HCT116 (cell line): Measurements from ENCODE around the gene NDC1. TPM values are rescaled to one million over a fixed set of nuclear protein-coding genes. Genes with fewer than 3 reads are reported as not detected.

Experiments used
- ATAC-seq: fragments of 200-7000 bp; cut with Tn5 transposase; 2 replicates; pipeline ENCODE4 v1.9.1; 2020; ENCODE audit warnings: mild to moderate bottlenecking, moderate library complexity
- BruUV-seq: library from RNA; stranded (reverse); fragments of 400-500 nt; replicated peaks from 2 replicates; lab custom pipeline; 2021; lab: Mats Ljungman, UMichigan
- CTCF ChIA-PET: fragments of 300-600 bp; sonication (Branson Sonifier 250); formaldehyde crosslinking; loops from one replicate; lab custom pipeline; 2021; ENCODE audit warnings: antibody characterized with exemption; lab: Charles Lee
- POLR2A ChIA-PET: fragments of 300-600, 350-600 bp; sonication (Branson Sonifier 250); formaldehyde crosslinking; loops from one replicate; lab custom pipeline; 2021; ENCODE audit warnings: antibody characterized with exemption; lab: Charles Lee
- RAD21 ChIA-PET, 2 experiments: fragments of 300-600 bp; sonication (Branson Sonifier 250); formaldehyde crosslinking; loops; one replicate each; lab custom pipeline; 2023; ENCODE audit warnings: low total read pairs in 2 of 2; ENCODE audit not compliant: uncharacterized antibody in 2 of 2, unreplicated experiment in 2 of 2, low non-redundant PET in 1 of 2; lab: Charles Lee
- DNase-seq: peaks from one replicate; pipeline ENCODE4 v3.0.0-alpha.2; 2010; ENCODE audit warnings: low read depth, low spot score
- H2AFZ ChIP-seq: fragments of 200-600 bp; shearing (Covaris generic), sonication (generic); 2 replicates; pipeline ENCODE4 v1.6.1; 2017; ENCODE audit warnings: low read depth, mixed run types, mixed read lengths, antibody characterized with exemption, low read length; ENCODE audit not compliant: poor library complexity, severe bottlenecking
- H3K27ac ChIP-seq: 2 replicates; pipeline ENCODE4 v1.5.1; 2012; ENCODE audit warnings: low read depth, low read length
- H3K27me3 ChIP-seq: fragments of 200-600 bp; sonication (generic); 2 replicates; pipeline ENCODE4 v1.6.1; 2016; ENCODE audit warnings: mixed run types, low read length, mixed read lengths; ENCODE audit not compliant: insufficient read depth
- H3K36me3 ChIP-seq, 2 experiments: fragments of 200-500 bp in 1 of 2; fragments of 200-600 bp in 1 of 2; sonication (Bioruptor generic) in 1 of 2; sonication (generic) in 1 of 2; 2 replicates each; pipeline versions ENCODE4 v1.5.1 to v1.6.1; 2014 to 2016; ENCODE audit warnings: low read length in 2 of 2, inconsistent platforms in 1 of 2, mixed read lengths in 1 of 2, mixed run types in 1 of 2; ENCODE audit not compliant: insufficient read depth in 2 of 2, control insufficient read depth in 1 of 2
- H3K4me1 ChIP-seq, 2 experiments: fragments of 200-600 bp in 1 of 2; sonication (generic) in 1 of 2; 2 replicates each; pipeline versions ENCODE4 v1.5.1 to v1.6.1; 2012 to 2017; ENCODE audit warnings: low read length in 2 of 2, inconsistent platforms in 1 of 2, mild to moderate bottlenecking in 1 of 2, mixed read lengths in 1 of 2, mixed run types in 1 of 2, moderate library complexity in 1 of 2; ENCODE audit not compliant: insufficient read depth in 2 of 2, control insufficient read depth in 1 of 2
- H3K4me2 ChIP-seq: fragments of 200-600 bp; sonication (generic); 2 replicates; pipeline ENCODE4 v1.6.1; 2017; ENCODE audit warnings: mixed run types, low read length, mixed read lengths
- H3K4me3 ChIP-seq, 2 experiments: fragments of 200-600 bp in 1 of 2; sonication (generic) in 1 of 2; replicated peaks in 1 of 2; 2 replicates each; pipeline ENCODE4 v1.5.1; 2011 to 2016; ENCODE audit warnings: low read length in 2 of 2, control low read depth in 1 of 2, low read depth in 1 of 2, mild to moderate bottlenecking in 1 of 2, mixed read lengths in 1 of 2, mixed run types in 1 of 2
- H3K79me2 ChIP-seq: fragments of 200-600 bp; sonication (generic); 2 replicates; pipeline ENCODE4 v1.6.1; 2017; ENCODE audit warnings: mild to moderate bottlenecking, mixed run types, low read length, moderate library complexity, mixed read lengths; ENCODE audit not compliant: insufficient read depth
- H3K9ac ChIP-seq: fragments of 200-600 bp; sonication (generic); 2 replicates; pipeline ENCODE4 v1.6.1; 2016; ENCODE audit warnings: low read length, mixed read lengths
- H3K9me2 ChIP-seq: fragments of 200-600 bp; sonication (generic), shearing (Covaris generic); 2 replicates; pipeline ENCODE4 v1.6.1; 2017; ENCODE audit warnings: mixed run types, mild to moderate bottlenecking, moderate library complexity; ENCODE audit not compliant: insufficient read depth
- H3K9me3 ChIP-seq, 2 experiments: fragments of 200-500 bp in 1 of 2; fragments of 200-600 bp in 1 of 2; sonication (Bioruptor generic) in 1 of 2; sonication (generic) in 1 of 2; 2 replicates each; pipeline ENCODE4 v1.6.1; 2014 to 2017; ENCODE audit warnings: low read length in 2 of 2, mixed read lengths in 2 of 2, inconsistent platforms in 1 of 2, low read depth in 1 of 2, mild to moderate bottlenecking in 1 of 2, mixed run types in 1 of 2, moderate library complexity in 1 of 2; ENCODE audit not compliant: control insufficient read depth in 1 of 2, insufficient read depth in 1 of 2
- H4K20me1 ChIP-seq: fragments of 200-600 bp; sonication (generic), shearing (Covaris generic); 2 replicates; pipeline ENCODE4 v1.6.1; 2017; ENCODE audit warnings: mixed run types, mild to moderate bottlenecking, moderate library complexity; ENCODE audit not compliant: insufficient read depth
- CBX3 ChIP-seq: IDR thresholded peaks from 2 replicates; pipeline ENCODE4 v1.6.1; 2012; ENCODE audit warnings: low read depth
- CEBPB ChIP-seq: IDR thresholded peaks from 2 replicates; pipeline ENCODE4 v1.6.1; 2012; ENCODE audit warnings: low read depth
- CTCF ChIP-seq, 3 experiments: fragments of 200-600 bp in 1 of 3; sonication (generic) in 1 of 3; IDR thresholded peaks in 2 of 3; conservative IDR thresholded peaks in 1 of 3; 2 replicates each; pipeline ENCODE4 v1.5.1; 2012 to 2017; ENCODE audit warnings: low read depth in 2 of 3, low read length in 2 of 3, antibody characterized with exemption in 1 of 3, borderline replicate concordance in 1 of 3, control low read depth in 1 of 3, mild to moderate bottlenecking in 1 of 3, mixed read lengths in 1 of 3, mixed run types in 1 of 3, moderate library complexity in 1 of 3; ENCODE audit not compliant: insufficient read depth in 1 of 3
- EZH2 ChIP-seq: fragments of 200-600 bp; sonication (generic); IDR thresholded peaks from 2 replicates; pipeline ENCODE4 v1.6.1; 2017; ENCODE audit warnings: antibody characterized with exemption, mixed run types
- EZH2phosphoT487 ChIP-seq: fragments of 200-600 bp; IDR thresholded peaks from 2 replicates; pipeline ENCODE4 v1.6.1; 2018; ENCODE audit warnings: antibody characterized with exemption, borderline replicate concordance
- POLR2AphosphoS5 ChIP-seq: IDR thresholded peaks from 2 replicates; pipeline ENCODE4 v1.6.1; 2011; ENCODE audit warnings: mild to moderate bottlenecking, low read depth, low read length, moderate library complexity
- RAD21 ChIP-seq: IDR thresholded peaks from 2 replicates; pipeline ENCODE4 v1.6.1; 2012; ENCODE audit warnings: low read depth, mild to moderate bottlenecking
- SIN3A ChIP-seq: IDR thresholded peaks from 2 replicates; pipeline ENCODE4 v1.6.1; 2012; ENCODE audit warnings: low read depth
- SRF ChIP-seq: IDR thresholded peaks from 2 replicates; pipeline ENCODE4 v1.6.1; 2012; ENCODE audit warnings: low read depth
- YY1 ChIP-seq: IDR thresholded peaks from 2 replicates; pipeline ENCODE4 v1.6.1; 2011; ENCODE audit warnings: low read length, low read depth, moderate library complexity, mild to moderate bottlenecking; ENCODE audit not compliant: insufficient replicate concordance; ENCODE audit errors: extremely low read depth
- ZBTB33 ChIP-seq: IDR thresholded peaks from 2 replicates; pipeline ENCODE4 v1.6.1; 2011; ENCODE audit warnings: mild to moderate bottlenecking, low read length, moderate library complexity; ENCODE audit not compliant: insufficient replicate concordance; ENCODE audit errors: extremely low read depth
- ZNF274 ChIP-seq: fragments of 200-500 bp; sonication (Bioruptor generic); IDR thresholded peaks from 2 replicates; pipeline ENCODE4 v1.6.1; 2014; ENCODE audit warnings: mild to moderate bottlenecking, low read depth, low read length, inconsistent platforms
- intact Hi-C: fragments of 100-400 bp; cut with micrococcal nuclease; formaldehyde crosslinking; loops from 2 replicates; pipeline ENCODE4 v1.10.0; 2022
- total RNA-seq: library from RNA; stranded (reverse); gene quantifications from one replicate; pipeline ENCODE4 v1.2.1, GENCODE V29; 2021; ENCODE audit not compliant: unreplicated experiment

Gene NDC1
- total RNA-seq, 1 experiment from 2014 or later = 54.7 TPM

- no peak for ATAC-seq
- Histone ChIP-seq H3K9me3 (no peaks in the 10 kb centered on the region), H3K4me2 (no peak overlapping the region), H3K79me2 (no peaks in the 10 kb centered on the region), H2AFZ (no peak overlapping the region), H3K4me3 (no peak overlapping the region), H3K27me3 (no peaks in the 10 kb centered on the region), H3K27ac (no peak overlapping the region), H4K20me1 (no peaks in the 10 kb centered on the region), H3K36me3 (peaks cover 6% of the 10 kb centered on the region in 2 experiments; a peak in 1 of 4 replicates), H3K4me1 (no peaks in the 10 kb centered on the region), H3K9ac (no peak overlapping the region), H3K9me2 (no peaks in the 10 kb centered on the region)
- no TSS peak for BruUV-seq
- ChIA-PET RAD21 (no interaction called here), POLR2A (no interaction called here), CTCF (interaction anchor here (5.6 kb wide), 1 partner anchor 97 kb away, joined by 63 read pairs; no protein-coding TSS in a partner anchor)
- intact Hi-C loops = loop anchor here (5.0 kb wide), 1 partner anchor 545 kb away; the partner anchor contains the start of gene SSBP3
- TF ChIP-seq SRF = no peak
- no peak for DNase-seq
Measured at GRCh38 chr1:53862507-53862906, 24.4 kb upstream of the NDC1 start.

- TF ChIP-seq CEBPB (no peak), ZBTB33 (no peak), SRF (no peak), EZH2 (no peak), YY1 (no peak), SIN3A (no peak), POLR2AphosphoS5 (no peak), ZNF274 (no peak), RAD21 (peak; percentile 93), CBX3 (no peak), CTCF (IDR thresholded peaks at IDR 0.05 in 2 of 3, conservative IDR thresholded peaks at IDR 0.05 in 1 of 3; ENCODE audit: borderline replicate concordance in 1 of 3, insufficient read depth in 1 of 3, low read depth in 2 of 3, low read length in 2 of 3) (peak; percentile 75 to 91 (median 84)), EZH2phosphoT487 (no peak)
- Histone ChIP-seq H3K4me3 (no peak overlapping the region), H3K4me2 (no peak overlapping the region), H2AFZ (no peak overlapping the region), H3K79me2 (no peaks in the 10 kb centered on the region), H3K9me2 (no peaks in the 10 kb centered on the region), H3K9me3 (no peaks in the 10 kb centered on the region), H3K36me3 (peaks cover 0 to 3% of the 10 kb centered on the region in 2 experiments; a peak in 1 of 4 replicates), H3K9ac (no peak overlapping the region), H3K4me1 (no peaks in the 10 kb centered on the region), H3K27me3 (no peaks in the 10 kb centered on the region), H4K20me1 (no peaks in the 10 kb centered on the region), H3K27ac (no peak overlapping the region)
- RAD21 ChIA-PET = interaction anchor here (0.9 to 1.4 kb wide), 6 partner anchors 85 to 628 kb away, joined by 3 to 8 read pairs (median 6); partner anchors contain the start of genes IFT25 (in 1 of the 2) and LRRC42 (in 1 of the 2)
- POLR2A ChIA-PET = interaction anchor here (1.0 to 1.4 kb wide), 2 partner anchors 10 to 85 kb away, joined by 3 read pairs; partner anchors contain the start of gene IFT25
- DNase-seq = peak; percentile 32
- ATAC-seq = peak; percentile 97
- CTCF ChIA-PET = interaction anchor here (0.6 to 5.6 kb wide), 23 partner anchors 8 to 949 kb away, joined by 3 to 63 read pairs (median 4); partner anchors contain the start of genes CYB5RL, IFT25, LRRC42 and MRPL37
- BruUV-seq = no TSS peak
- intact Hi-C loops = loop anchor here (1.0 to 5.0 kb wide), 3 partner anchors 98 to 546 kb away; partner anchors contain the start of genes SSBP3, TCEANC2 and TMEM59
Measured at GRCh38 chr1:53860967-53861411, 22.9 kb upstream of the NDC1 start.
